GM18867 (cell line): ENCODE results near the gene APRT.
A peak's percentile ranks its signal among the peaks of the same experiment; 100 is the strongest.

ENCODE experiments used
- ATAC-seq: cut with Tn5 transposase; IDR thresholded peaks from one replicate; pipeline ENCODE4 v1.9.1; 2021; ENCODE audit warnings: mild to moderate bottlenecking, moderate library complexity; ENCODE audit not compliant: unreplicated experiment

The APRT gene, protein sequence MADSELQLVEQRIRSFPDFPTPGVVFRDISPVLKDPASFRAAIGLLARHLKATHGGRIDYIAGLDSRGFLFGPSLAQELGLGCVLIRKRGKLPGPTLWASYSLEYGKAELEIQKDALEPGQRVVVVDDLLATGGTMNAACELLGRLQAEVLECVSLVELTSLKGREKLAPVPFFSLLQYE

DNA sequence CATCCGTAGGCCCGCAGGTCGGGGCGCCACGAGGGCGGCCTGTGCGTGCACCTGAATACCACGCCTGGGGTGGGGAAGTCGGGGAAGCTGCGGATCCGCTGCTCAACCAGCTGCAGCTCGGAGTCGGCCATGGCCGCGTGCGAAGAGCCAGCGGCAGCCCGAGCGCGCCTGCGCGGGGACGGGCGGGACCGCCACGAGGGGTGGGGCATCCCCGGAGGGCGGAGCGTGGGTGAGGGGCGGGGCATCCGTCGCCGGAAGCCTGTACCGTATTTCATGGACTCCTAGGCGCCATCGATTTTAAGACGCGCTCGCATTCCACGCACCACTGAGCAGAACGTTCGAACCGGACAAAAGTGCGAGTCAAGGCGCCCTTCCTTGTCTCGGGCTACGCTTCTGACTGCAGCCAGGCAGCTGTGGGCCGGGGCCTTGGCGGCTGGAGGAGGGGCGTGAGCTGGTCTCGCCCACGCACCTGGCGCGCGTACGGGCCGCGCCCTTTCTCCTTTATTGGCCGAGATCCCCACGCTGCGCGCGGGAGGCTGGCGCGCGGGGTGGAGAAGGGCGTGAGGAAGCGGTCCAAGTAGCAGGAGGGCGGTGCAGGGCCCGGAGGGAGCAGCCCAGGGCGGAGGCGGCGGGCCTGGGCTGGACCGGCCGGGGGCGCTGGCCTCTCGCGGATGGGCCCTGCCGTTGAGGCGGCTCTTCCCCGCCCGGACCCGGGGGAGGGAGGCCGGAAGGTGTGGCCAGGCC is at the start of gene APRT:
Gene APRT (minus strand): TSS at position 160 of the 744 bp plus-strand sequence. CDS start 29 bp downstream, at position 131.
- peak; percentile 67 for ATAC-seq

DNA sequence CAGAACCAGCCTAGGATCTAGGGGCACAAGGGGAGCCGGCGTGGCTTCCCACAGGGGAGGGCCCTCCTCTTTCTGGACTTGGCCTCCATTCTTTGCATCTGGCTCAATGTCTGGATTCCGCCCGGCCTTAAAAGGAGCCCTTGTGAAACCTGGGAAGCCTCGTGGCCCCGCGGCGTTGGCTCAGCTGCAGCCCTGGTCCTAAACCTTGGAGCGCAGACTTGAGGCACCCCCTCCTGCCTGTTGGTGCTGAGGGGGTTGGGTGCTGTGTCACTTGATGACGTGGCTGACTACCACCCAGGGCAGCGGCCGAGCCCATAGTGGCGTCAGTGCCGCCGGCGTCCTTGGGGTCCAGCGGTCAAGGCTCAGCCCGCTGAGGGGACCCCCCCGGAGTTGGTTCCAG is 49.6 kb upstream of the APRT start:
- no peak for ATAC-seq

- ATAC-seq, result no peak
Measured at GRCh38 chr16:88859381-88860091, 47.8 kb upstream of the APRT start.

- peak; percentile 37 for ATAC-seq
Measured at GRCh38 chr16:88857728-88858339, 46.1 kb upstream of the APRT start.

DNA sequence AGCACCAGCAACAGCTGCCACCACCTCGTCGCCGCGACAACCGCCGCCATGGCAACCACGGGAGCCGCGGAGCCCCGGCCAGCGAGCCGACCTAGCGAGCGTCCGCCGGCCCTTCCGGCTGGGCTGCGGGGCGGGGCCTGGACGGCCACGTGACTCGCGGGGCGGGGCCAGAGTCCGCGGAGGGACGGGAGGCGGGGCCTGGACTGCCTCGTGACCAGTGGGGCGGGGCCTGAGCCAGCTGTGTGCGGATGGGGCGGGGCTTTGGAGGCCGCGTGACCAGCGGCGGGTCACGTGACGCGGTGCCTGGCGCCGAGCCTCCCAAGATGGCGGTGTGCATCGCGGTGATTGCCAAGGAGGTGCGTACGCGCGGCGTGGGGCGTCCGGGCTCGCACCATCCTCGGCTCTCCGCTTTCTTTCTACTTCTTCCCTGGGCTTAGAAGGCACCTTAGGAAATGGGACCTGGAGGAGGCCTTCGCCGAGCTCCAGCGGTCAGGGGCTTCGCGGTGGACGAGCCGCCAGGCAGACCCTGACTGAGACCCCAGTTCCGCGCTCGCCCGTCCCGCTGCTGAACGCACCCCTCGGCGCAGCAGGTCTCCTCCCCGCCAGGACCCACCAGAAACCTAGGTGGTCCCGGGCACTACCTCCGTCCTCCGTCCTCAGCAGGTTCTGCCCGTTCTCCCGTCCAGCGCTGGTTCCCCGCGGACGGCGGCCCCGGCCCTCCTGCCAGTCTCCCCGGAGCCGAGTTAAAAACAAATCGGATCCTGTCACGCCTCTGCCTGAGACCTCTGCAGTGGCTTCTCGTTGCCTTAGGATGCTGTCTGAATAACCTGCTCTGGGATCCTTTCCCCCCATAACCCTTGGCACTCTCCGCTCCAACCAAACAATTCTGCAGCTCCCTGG is 45.4 kb upstream of the APRT start, which contains the start of the genes GALNS and TRAPPC2L:
Gene GALNS (minus strand): TSS at position 120 of the 900 bp plus-strand sequence. CDS start 70 bp downstream, at position 50.
Gene TRAPPC2L (plus strand): TSS at position 300 of the 900 bp plus-strand sequence. CDS start 24 bp downstream, at position 324.
- ATAC-seq, result peak; percentile 80

- no peak for ATAC-seq
Measured at GRCh38 chr16:88856122-88856827, 44.5 kb upstream of the APRT start.

- no peak for ATAC-seq
Measured at GRCh38 chr16:88855736-88856121, 44.0 kb upstream of the APRT start.

DNA sequence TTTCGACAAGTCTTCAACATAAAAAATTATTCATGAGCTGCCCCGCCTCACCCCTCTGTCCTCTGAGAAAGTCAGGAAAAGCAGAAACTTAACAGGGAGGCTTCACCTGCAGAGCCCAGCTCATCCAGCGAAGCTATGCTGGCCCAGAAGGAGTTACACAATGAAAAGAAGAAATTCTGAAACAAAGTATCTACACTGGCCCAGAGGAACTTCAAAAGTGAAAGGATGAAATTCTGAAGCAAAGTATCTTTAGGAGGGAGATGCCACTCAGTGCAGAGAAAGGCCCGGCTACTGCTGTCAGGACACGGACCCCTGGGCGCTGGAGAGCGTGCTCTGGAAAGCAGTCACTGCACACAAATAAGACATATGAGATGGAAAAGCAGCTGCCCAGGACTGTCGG is 43.4 kb upstream of the APRT start:
- no peak for ATAC-seq

- ATAC-seq, result no peak
Measured at GRCh38 chr16:88854306-88855111, 42.8 kb upstream of the APRT start.

DNA sequence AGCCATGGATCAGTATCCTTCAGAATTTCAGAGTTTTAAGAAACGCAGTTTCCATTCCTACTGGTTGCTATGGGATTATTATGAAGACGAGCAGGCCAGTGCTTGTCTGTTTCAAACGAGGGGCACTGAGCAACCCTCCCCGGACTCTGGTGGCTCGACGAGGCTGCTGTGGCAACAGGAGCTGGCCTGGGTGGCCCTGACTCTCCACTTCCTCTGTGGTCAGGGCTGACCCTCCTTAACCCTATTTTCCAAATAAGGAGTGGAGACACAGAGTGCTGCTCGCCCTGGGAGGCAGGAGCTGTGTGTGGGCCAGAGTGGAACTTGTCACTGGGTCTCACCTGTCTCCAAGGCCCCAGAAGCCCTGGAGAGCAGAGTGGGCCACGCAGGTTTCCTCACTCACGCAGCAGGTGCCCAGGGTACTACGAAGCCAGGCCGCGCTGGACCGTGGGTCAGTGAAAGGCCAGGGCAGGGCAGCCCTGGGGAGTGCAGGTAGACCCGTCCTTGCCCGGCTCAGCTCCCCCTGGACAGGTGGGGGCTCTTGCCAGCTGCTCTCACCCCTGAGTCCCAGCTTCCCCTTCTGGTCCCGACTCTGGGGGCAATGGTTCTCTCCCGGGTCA is 41.7 kb upstream of the APRT start:
- no peak for ATAC-seq

DNA sequence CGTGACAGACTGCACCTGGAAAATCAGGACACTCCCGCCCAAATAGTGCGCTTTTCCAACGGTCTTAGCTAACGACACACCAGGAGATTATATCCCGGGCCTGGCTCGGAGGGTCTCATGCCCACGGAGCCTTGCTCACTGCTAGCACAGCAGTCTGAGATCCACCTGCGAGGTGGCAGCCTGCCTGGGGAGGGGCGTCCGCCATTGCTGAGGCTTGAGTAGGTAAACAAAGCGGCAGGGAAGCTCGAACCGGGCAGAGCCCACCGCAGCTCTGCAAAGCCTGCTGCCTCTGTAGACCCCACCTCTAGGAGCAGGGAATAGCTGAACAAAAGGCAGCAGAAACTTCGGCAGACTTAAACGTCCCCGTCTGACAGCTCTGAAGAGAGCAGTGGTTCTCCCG is 39.9 kb upstream of the APRT start:
- ATAC-seq, result no peak

GRCh38 chr16:88850531-88851199 is 38.9 kb upstream of the APRT start:
- no peak for ATAC-seq

DNA sequence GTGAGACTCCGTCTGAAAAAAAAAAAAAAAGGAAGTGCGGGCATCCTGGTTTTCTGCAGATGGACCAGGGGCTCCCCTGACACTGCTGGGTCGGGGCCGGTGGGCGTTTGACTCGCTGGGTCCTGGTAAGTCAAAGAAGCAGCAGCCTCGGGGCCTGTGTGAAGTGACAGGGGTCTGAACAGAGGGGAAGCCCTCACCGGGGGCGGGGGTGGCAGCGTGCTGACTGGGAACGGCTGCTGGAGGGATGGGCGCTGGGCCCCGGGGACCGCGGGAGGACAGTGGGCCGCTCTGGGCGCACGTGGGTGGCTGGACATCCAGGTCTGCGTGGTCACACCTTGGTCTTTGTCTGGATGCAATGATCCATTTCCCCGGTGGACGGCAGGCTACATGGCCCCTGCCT is 36.8 kb upstream of the APRT start:
- no peak for ATAC-seq

DNA sequence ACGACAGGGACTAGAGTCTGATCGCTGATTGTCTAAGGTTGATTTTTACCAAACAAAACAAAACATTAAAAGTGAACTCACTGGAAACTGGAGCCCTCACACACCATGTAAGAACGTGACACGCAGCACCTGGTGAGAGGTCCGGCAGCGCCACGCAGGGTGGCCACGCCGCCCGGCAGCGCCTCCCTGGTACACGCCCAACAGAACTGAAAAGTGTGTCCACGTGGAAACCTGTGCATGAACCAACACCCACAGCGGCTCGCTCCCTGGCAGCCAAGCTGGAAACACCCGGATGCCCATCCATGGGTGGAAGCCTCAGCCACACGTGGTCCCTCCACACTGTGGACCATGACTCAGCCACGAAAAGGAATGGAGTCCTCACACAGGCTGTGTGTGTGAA is 35.9 kb upstream of the APRT start:
- ATAC-seq, result no peak

- no peak for ATAC-seq
Measured at GRCh38 chr16:88846088-88846487, 34.4 kb upstream of the APRT start.

GRCh38 chr16:88844419-88845036 is 32.8 kb upstream of the APRT start:
- ATAC-seq, result no peak

DNA sequence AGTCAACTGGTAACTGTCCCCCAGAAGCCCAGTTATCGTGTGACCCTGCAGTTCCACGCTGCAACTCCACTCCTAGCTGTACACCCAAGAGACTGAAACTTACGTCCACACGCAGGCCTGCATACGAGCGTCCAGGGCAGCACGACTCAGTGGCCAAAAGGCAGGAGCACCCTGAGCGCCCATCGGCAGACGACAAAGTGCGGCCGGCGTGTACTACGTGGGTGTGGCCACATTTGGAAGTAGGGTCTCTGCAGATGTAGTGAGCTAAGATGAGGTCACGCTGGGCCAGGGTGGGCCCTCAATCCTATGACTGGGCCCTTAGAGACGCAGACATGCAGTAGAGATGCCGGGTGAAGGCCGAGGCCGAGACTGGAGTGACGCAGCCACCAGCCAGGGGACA is 31.5 kb upstream of the APRT start:
- ATAC-seq, result no peak
